Measurements from ENCODE around the gene BICD2. TPM values are rescaled to one million over a fixed set of nuclear protein-coding genes. Genes with fewer than 3 reads are reported as not detected.

Gene BICD2
- total and polyA plus RNA-seq, 2 of the 13 experiments (the other 11 are each of a cell fraction or from before 2014, with no cell fraction given): 5.1 to 17.4 TPM

- peak; percentile 43 for TF ChIP-seq TEAD3 (CRISPR knock-in tag; optimal IDR thresholded peaks at IDR 0.05; ENCODE audit: borderline replicate concordance)
- no peak for TF ChIP-seq SRSF1 (optimal IDR thresholded peaks at IDR 0.05; ENCODE audit: low read depth, low read length)
- 0 out of 4 replicates have a peak, but pooled peaks of 1 of the 2 experiments have one; percentile 6 for TF ChIP-seq MAFK (conservative IDR thresholded peaks at IDR 0.05 in 1 of 2, IDR thresholded peaks at IDR 0.05 in 1 of 2; ENCODE audit: low read length in 2 of 2)
- TF ChIP-seq, protein P1, sequence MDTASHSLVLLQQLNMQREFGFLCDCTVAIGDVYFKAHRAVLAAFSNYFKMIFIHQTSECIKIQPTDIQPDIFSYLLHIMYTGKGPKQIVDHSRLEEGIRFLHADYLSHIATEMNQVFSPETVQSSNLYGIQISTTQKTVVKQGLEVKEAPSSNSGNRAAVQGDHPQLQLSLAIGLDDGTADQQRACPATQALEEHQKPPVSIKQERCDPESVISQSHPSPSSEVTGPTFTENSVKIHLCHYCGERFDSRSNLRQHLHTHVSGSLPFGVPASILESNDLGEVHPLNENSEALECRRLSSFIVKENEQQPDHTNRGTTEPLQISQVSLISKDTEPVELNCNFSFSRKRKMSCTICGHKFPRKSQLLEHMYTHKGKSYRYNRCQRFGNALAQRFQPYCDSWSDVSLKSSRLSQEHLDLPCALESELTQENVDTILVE (CRISPR knock-in tag; IDR thresholded peaks at IDR 0.05): no peak
- TF ChIP-seq DMTF1 (CRISPR knock-in tag; IDR thresholded peaks at IDR 0.05): no peak
- no peak for TF ChIP-seq FOXO1 (CRISPR knock-in tag; IDR thresholded peaks at IDR 0.05)
- TF ChIP-seq MEF2D (CRISPR knock-in tag; IDR thresholded peaks at IDR 0.05): no peak
- TF ChIP-seq, protein P2, sequence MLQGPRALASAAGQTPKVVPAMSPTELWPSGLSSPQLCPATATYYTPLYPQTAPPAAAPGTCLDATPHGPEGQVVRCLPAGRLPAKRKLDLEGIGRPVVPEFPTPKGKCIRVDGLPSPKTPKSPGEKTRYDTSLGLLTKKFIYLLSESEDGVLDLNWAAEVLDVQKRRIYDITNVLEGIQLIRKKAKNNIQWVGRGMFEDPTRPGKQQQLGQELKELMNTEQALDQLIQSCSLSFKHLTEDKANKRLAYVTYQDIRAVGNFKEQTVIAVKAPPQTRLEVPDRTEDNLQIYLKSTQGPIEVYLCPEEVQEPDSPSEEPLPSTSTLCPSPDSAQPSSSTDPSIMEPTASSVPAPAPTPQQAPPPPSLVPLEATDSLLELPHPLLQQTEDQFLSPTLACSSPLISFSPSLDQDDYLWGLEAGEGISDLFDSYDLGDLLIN (CRISPR knock-in tag; IDR thresholded peaks at IDR 0.05; ENCODE audit: borderline replicate concordance): no peak
- TF ChIP-seq TRIM24 (CRISPR knock-in tag; IDR thresholded peaks at IDR 0.05): no peak
- 0 out of 2 replicates have a peak, but pooled peaks have one; percentile 43 for TF ChIP-seq ERF (CRISPR knock-in tag; IDR thresholded peaks at IDR 0.05)
- no peak for TF ChIP-seq ZNF235 (CRISPR knock-in tag; IDR thresholded peaks at IDR 0.05; ENCODE audit: borderline replicate concordance)
- no peak for TF ChIP-seq ETV6 (CRISPR knock-in tag; conservative IDR thresholded peaks at IDR 0.05)
- TF ChIP-seq TMF1 (CRISPR knock-in tag; IDR thresholded peaks at IDR 0.05; ENCODE audit: low read depth): no peak
- no peak for TF ChIP-seq KAT8 (CRISPR knock-in tag; IDR thresholded peaks at IDR 0.05)
- 0 out of 2 replicates have a peak, but pooled peaks have one; percentile 53 for TF ChIP-seq IRF2 (CRISPR knock-in tag; IDR thresholded peaks at IDR 0.05)
- no peak for TF ChIP-seq ZNF468 (CRISPR knock-in tag; IDR thresholded peaks at IDR 0.05)
- TF ChIP-seq ZNF777 (CRISPR knock-in tag; IDR thresholded peaks at IDR 0.05): no peak
- no peak for TF ChIP-seq HNRNPUL1 (IDR thresholded peaks at IDR 0.05; ENCODE audit: low read depth, low read length)
- TF ChIP-seq ZNF230 (CRISPR knock-in tag; IDR thresholded peaks at IDR 0.05): no peak
- no peak for TF ChIP-seq FOXP4 (CRISPR knock-in tag; IDR thresholded peaks at IDR 0.05)
- no peak for TF ChIP-seq ZBTB38 (CRISPR knock-in tag; IDR thresholded peaks at IDR 0.05)
- no peak for TF ChIP-seq PCBP2 (optimal IDR thresholded peaks at IDR 0.05; ENCODE audit: low read depth, low read length, poor library complexity, severe bottlenecking)
- peak; percentile 39; the same call in 1 of the 2 replicates for TF ChIP-seq ELF3 (CRISPR knock-in tag; IDR thresholded peaks at IDR 0.05)
- TF ChIP-seq MXI1 (IDR thresholded peaks at IDR 0.05; ENCODE audit: borderline replicate concordance, low read depth, low read length): no peak
These were observed 26.2 kb upstream of the BICD2 start (continued) for GRCh38 chr9:92790542-92791527.

All from HepG2 (cell line).